B cell (primary cell): ENCODE data around the gene APOA5. TPM values are rescaled to one million over a fixed set of nuclear protein-coding genes. Genes with fewer than 3 reads are reported as not detected.

Experiments used
- ATAC-seq: fragments of 200-7000 bp; cut with Tn5 transposase; one replicate; pipeline ENCODE4 v1.10.0; 2021; ENCODE audit warnings: low read depth, mild to moderate bottlenecking, moderate number of reproducible peaks, moderate library complexity
- CTCF ChIA-PET: fragments of 350-600 bp; sonication (Branson Sonifier 250); formaldehyde crosslinking; loops from one replicate; lab custom pipeline; 2021; ENCODE audit warnings: antibody characterized with exemption, inconsistent platforms; lab: Charles Lee
- POLR2A ChIA-PET: fragments of 350-600 bp; sonication (Branson Sonifier 250); formaldehyde crosslinking; loops from one replicate; lab custom pipeline; 2021; ENCODE audit warnings: antibody characterized with exemption; lab: Charles Lee
- DNase-seq: peaks from one replicate; pipeline ENCODE4 v3.0.0; 2013
- H2AFZ ChIP-seq: 2 replicates; pipeline ENCODE4 v1.6.1; 2012; ENCODE audit warnings: mild to moderate bottlenecking, low read depth, low read length; ENCODE audit not compliant: insufficient read depth, poor library complexity, severe bottlenecking
- H3K27ac ChIP-seq, 2 donors: 1 replicate in 1 of 2; 2 replicates in 1 of 2; pipeline ENCODE4 v1.5.1; 2012 to 2013; ENCODE audit warnings: low read length in 2 of 2, mild to moderate bottlenecking in 2 of 2, moderate library complexity in 1 of 2
- H3K27me3 ChIP-seq, 4 experiments: fragments of 200-600 bp in 1 of 4; sonication (generic) in 1 of 4; replicated peaks in 1 of 4; 1 replicate in 2 of 4; 2 replicates in 2 of 4; pipeline versions ENCODE4 v1.6.1 to v1.7.0; 2013 to 2016; ENCODE audit warnings: low read length in 3 of 4, mild to moderate bottlenecking in 2 of 4, mixed read lengths in 1 of 4, moderate library complexity in 1 of 4; ENCODE audit not compliant: insufficient read depth in 4 of 4, control insufficient read depth in 3 of 4; ENCODE audit errors: control extremely low read depth in 1 of 4
- H3K36me3 ChIP-seq, 2 experiments: replicated peaks in 1 of 2; 1 replicate in 1 of 2; 2 replicates in 1 of 2; pipeline versions ENCODE4 v1.6.1 to v1.7.1; 2013; ENCODE audit warnings: low read length in 1 of 2; ENCODE audit not compliant: insufficient read depth in 2 of 2, control insufficient read depth in 1 of 2; ENCODE audit errors: control extremely low read depth in 1 of 2, extremely low read depth in 1 of 2
- H3K4me1 ChIP-seq, 2 donors: fragments of 200-600 bp in 1 of 2; sonication (generic) in 1 of 2; 1 replicate in 1 of 2; 2 replicates in 1 of 2; pipeline versions ENCODE4 v1.5.1 to v1.6.1; 2013 to 2017; ENCODE audit warnings: low read length in 2 of 2; ENCODE audit not compliant: control insufficient read depth in 2 of 2, insufficient read depth in 2 of 2
- H3K4me2 ChIP-seq: replicated peaks from 2 replicates; pipeline ENCODE3; 2012; ENCODE audit warnings: mild to moderate bottlenecking, low read depth, low read length; ENCODE audit not compliant: poor library complexity, severe bottlenecking
- H3K4me3 ChIP-seq, 5 experiments: fragments of 200-600 bp in 1 of 5; sonication (generic) in 1 of 5; 1 replicate in 3 of 5; 2 replicates in 2 of 5; pipeline versions ENCODE4 v1.5.1 to v1.7.0; 2011 to 2016; ENCODE audit warnings: low read length in 4 of 5, mild to moderate bottlenecking in 4 of 5, low read depth in 2 of 5, control low read depth in 1 of 5, moderate library complexity in 1 of 5; ENCODE audit not compliant: insufficient read depth in 1 of 5; ENCODE audit errors: control extremely low read depth in 1 of 5, extremely low read depth in 1 of 5
- H3K79me2 ChIP-seq: fragments of 200-600 bp; sonication (generic); one replicate; pipeline ENCODE4 v1.6.0; 2016; ENCODE audit warnings: low read length; ENCODE audit not compliant: control insufficient read depth, insufficient read depth
- H3K9ac ChIP-seq: fragments of 200-600 bp; sonication (generic); 2 replicates; pipeline ENCODE4 v1.6.1; 2017; ENCODE audit warnings: mild to moderate bottlenecking, low read length, moderate library complexity
- H3K9me3 ChIP-seq, 3 donors: one replicate each; pipeline versions ENCODE4 v1.6.1 to v1.7.1; 2013; ENCODE audit warnings: low read length in 2 of 3; ENCODE audit not compliant: control insufficient read depth in 2 of 3, insufficient read depth in 1 of 3; ENCODE audit errors: control extremely low read depth in 1 of 3
- H4K20me1 ChIP-seq: 2 replicates; pipeline ENCODE4 v1.6.0; 2012; ENCODE audit warnings: mild to moderate bottlenecking, low read length; ENCODE audit not compliant: insufficient read depth, control insufficient read depth, poor library complexity, severe bottlenecking
- H3K27ac Mint-ChIP-seq: one replicate; pipeline ENCODE4 v1.8.0; 2021; ENCODE audit warnings: mixed read lengths
- H3K27me3 Mint-ChIP-seq: one replicate; pipeline ENCODE4 v1.8.0; 2021; ENCODE audit warnings: mixed read lengths
- H3K4me1 Mint-ChIP-seq: one replicate; pipeline ENCODE4 v1.8.0; 2021; ENCODE audit warnings: mixed read lengths
- H3K4me3 Mint-ChIP-seq: one replicate; pipeline ENCODE4 v1.8.0; 2021; ENCODE audit warnings: mixed read lengths
- H3K9me3 Mint-ChIP-seq: one replicate; pipeline ENCODE4 v1.8.0; 2022; ENCODE audit warnings: mixed read lengths; ENCODE audit not compliant: insufficient read depth
- CTCF ChIP-seq: fragments of 200-600 bp; IDR thresholded peaks from one replicate; pipeline ENCODE4 v1.8.0; 2022; ENCODE audit warnings: antibody characterized with exemption, mild to moderate bottlenecking
- EZH2 ChIP-seq: IDR thresholded peaks from 2 replicates; pipeline ENCODE4 v1.6.1; 2012; ENCODE audit warnings: borderline replicate concordance, low read depth, mild to moderate bottlenecking, moderate library complexity, low read length; ENCODE audit not compliant: insufficient read depth, poor library complexity, severe bottlenecking
- WGBS: methylation state at CpG from one replicate; pipeline ENCODE4 v1.1.5; 2013; ENCODE audit warnings: missing lambda C conversion rate; ENCODE audit not compliant: insufficient coverage; 5-methylcytosine and 5-hydroxymethylcytosine counted together
- intact Hi-C: fragments of 100-400 bp; cut with micrococcal nuclease; formaldehyde crosslinking; loops from one replicate; pipeline ENCODE4 v1.10.0; 2022
- polyA plus RNA-seq: library from polyadenylated mRNA; depleted of rRNA; stranded (reverse); fragments of >200 nt; gene quantifications from 2 replicates; pipeline ENCODE4 v1.2.3, GENCODE V29; 2012
- total RNA-seq, 2 donors: library from RNA; stranded (reverse); fragments of 120-200 nt in 1 of 2; gene quantifications; 1 replicate in 1 of 2; 2 replicates in 1 of 2; pipeline versions ENCODE4 v1.2.3 to v1.2.4, GENCODE V29; 2013 to 2022

Gene APOA5
- total and polyA plus RNA-seq, 2 donors (not counting 1 experiment from before 2014, with no cell fraction given): not detected

GRCh38 chr11:116774661-116775060 lies 17.0 kb downstream of the APOA5 start:
- peaks cover 6 to 30% of the 10 kb centered on the region in 2 experiments for H3K36me3 ChIP-seq
- TF ChIP-seq CTCF: no peak
- TF ChIP-seq EZH2: no peak
- no peaks in the 10 kb centered on the region for H3K9me3 ChIP-seq
- intact Hi-C loops: loop anchor here (5.0 kb wide), 3 partner anchors 78 to 323 kb away; partner anchors contain the start of gene SIK3
- no peak overlapping the region for H3K4me3 Mint-ChIP-seq
- H4K20me1 ChIP-seq: peaks cover 4% of the 10 kb centered on the region
- H3K27ac ChIP-seq: no peak overlapping the region
- H3K9me3 Mint-ChIP-seq: no peaks in the 10 kb centered on the region
- ATAC-seq (no peak), DNase-seq (no peak)
- peaks cover 34% of the 10 kb centered on the region for H3K4me1 Mint-ChIP-seq
- H3K27me3 Mint-ChIP-seq: no peaks in the 10 kb centered on the region
- no peak overlapping the region for H2AFZ ChIP-seq
- H3K79me2 ChIP-seq: peaks cover 29% of the 10 kb centered on the region
- H3K4me3 ChIP-seq: no peak overlapping the region
- H3K4me1 ChIP-seq: peaks cover 23 to 28% of the 10 kb centered on the region in 2 donors
- ChIA-PET CTCF (interaction anchor here (1.2 to 2.6 kb wide), 2 partner anchors 17 to 452 kb away, joined by 4 to 10 read pairs; partner anchors contain the start of gene APOA5), POLR2A (interaction anchor here (1.2 kb wide), 1 partner anchor 13 kb away, joined by 6 read pairs; the partner anchor contains the start of gene ZPR1)
- 93% methylated on average over 4 of the region's 5 CpGs for WGBS
- peak overlapping the region; percentile 55 for H3K27ac Mint-ChIP-seq
- no peaks in the 10 kb centered on the region for H3K27me3 ChIP-seq
- no peak overlapping the region for H3K4me2 ChIP-seq
- H3K9ac ChIP-seq: no peak overlapping the region
